HG02840 (cell line): ENCODE measurements around the gene STUM.
"Not testable (repeated sequence)": the region's sequence is repeated elsewhere in the genome, so short reads cannot be mapped to it uniquely, and the experiment has no call there.

Experiments
- ATAC-seq: cut with Tn5 transposase; IDR thresholded peaks from one replicate; pipeline ENCODE4 v1.9.1; 2021; ENCODE audit warnings: mild to moderate bottlenecking, moderate library complexity, moderate number of reproducible peaks; ENCODE audit not compliant: unreplicated experiment, low FRiP score

The STUM gene

DNA sequence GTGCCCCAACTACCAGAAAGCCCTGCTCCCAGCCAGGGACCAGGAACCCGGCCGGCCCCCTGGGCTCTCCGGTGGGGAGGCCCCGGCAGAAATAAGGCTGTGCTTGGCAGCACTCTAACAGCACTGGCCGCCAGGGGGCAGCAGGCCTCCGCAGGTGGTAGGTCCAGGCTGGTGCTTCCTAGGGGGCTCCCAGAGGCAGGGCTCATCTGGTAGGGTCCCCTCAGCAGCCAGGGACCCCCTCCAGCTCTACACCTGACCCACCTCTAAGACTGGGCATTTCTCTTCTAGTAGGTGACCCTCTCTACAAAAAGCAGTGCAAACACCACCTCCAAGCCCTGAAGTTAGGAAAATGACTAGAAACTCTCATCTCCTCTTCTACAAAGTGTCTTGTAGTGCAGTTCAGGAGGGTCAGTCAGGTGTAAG is 85.6 kb downstream of the STUM start:
- no peak for ATAC-seq

DNA sequence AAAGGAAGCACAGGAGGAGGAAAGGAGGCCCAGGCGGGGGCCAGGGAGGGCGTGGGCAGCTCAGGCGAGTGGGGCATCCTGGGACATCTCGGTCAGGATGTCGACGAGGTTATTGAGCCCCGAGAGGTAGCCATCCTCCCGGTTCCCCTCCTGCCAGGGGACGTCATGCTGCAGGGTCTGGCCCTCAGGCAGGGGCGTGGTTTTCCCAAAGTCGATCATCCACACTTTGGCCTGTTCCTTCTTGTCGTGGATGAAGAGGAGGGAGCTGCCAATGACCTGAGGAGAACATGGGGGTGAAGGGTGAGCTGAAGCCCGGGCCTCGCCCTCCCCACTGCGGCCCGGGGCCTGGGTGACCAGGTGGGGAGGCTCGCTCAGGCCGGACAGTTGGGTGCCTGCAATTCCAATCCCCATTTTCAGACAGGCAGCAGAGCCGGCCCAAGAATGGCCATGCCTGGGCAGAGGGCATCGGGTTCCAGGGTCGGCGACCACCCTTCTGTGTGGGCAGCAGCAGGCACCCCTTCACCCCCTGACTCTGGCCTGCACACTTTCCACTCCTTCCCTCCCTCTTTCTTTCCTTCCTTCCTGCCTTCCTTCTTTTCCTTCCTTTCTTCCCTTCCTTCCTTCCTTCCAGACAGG is 86.2 kb downstream of the STUM start:
- ATAC-seq = no peak

DNA sequence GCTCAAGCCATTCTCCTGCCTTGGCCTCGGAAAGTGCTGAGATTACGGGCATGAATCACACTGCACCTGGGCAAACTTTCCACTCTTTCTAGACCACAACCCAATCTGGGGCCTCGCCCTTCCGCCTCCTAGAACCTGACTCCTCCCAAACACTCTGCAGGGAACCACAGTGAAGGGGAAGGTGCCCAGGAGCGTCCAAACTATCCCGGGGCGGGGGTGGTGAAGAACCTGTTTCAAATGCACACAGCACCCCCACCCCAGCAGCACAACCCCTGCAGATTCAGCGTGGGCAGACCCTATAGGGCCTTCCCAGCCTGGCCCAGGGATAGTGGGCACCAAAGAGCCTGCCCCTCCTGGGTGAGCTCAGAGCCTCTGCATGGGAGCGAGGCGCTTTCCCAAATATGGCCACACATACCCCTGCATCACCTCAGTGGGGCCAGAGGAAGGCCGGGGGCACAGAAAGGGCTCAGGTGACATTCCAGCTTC is 86.9 kb downstream of the STUM start:
- ATAC-seq = no peak

DNA sequence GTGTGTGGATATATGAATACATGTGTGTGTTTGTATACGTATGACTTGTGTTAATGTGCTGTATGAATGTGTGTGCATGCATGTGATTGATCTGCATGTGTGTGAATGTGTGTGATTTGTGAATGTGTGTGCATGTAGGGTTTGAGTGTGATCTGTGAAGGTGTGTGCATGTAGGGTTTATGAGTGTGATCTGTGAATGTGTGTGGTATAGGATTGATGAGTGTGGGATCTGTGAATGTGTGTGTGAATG is 88.2 kb downstream of the STUM start:
- ATAC-seq = no peak

DNA sequence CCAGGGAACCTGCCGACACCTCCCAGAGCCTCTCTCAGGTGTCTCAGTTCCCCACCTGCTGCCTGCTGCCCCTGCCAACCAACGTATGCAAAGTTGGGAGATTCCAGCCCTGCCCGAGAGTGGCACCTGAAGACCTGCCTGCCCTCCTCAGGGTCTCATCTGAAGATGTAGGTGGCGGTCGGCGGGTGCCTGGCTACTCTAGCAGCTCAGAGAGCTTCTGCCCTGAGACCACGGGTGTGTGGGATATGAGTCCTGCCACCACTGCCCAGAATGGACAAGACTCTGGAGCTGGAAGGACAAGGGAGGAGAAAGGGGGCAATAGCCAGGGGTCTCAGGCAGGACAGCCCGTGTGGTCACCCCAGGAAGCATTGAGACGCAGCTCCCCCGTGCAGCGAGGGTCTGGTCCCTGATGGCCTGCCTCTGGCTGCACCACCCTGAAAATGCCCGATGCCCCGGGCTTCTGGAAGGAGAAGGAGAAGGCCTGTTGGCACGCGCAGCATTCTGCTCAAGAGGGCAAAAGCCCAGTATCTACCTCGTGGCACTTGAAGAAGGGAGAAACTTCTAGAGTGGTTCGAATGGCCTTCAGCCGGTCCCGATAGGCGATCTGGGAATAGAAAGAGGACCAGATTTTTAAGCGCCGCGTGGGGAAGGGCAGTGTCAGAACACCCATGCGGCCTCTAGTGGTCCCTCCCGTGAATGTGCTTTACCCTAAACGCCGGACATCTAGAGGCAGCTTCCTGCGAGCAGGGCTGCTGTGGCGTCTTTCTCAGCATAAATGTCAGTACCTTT is 88.8 kb downstream of the STUM start:
- ATAC-seq = no peak

DNA sequence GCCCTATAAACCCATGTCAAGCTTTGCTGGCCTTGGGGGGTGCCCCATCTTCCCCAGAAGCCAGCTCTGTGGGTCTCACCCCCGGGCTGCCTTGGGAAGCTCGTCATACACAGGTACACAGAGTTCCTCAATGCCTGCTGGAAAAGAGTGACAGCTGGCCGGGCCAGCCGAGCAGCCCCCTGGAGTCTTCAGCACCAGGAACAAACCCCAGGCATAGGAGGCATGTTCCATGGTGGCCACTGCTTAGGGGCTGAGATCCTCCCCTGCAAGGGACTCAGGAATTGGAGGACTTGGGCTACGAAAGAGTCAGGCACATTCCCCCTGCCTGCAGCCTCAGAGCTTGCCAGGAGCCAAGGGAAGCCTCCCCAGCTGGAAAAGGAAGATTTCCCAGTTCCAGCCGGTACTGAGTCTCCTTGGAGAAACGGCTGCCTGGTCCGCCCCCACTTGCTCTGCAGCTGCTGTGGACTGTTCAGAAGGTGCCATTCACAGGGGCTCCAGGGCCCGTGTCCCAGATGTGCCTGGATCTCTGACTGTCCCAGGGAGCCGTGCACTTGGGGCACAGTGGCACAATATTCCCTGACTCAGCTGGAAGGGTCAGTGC is 89.5 kb downstream of the STUM start:
- ATAC-seq = no peak

DNA sequence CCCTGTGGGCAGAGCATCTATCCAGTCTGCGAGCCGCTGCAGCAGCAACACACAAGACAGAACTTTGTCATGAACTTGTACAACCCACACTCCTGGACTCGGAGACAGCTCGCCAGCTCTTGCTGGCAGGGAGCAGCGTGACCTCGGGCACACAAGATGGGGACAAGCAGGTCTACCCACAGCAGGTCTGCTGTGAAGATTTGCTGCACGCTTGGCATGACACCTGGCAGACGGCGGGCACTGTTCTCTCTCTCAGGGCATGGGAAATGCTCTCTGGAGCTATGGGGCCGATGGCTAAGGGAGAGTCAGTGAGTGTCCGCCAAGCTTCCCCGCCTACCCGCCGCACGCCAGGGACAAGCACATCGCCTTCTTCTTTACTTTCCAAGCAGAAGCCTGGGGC is 90.0 kb downstream of the STUM start:
- ATAC-seq = no peak

DNA sequence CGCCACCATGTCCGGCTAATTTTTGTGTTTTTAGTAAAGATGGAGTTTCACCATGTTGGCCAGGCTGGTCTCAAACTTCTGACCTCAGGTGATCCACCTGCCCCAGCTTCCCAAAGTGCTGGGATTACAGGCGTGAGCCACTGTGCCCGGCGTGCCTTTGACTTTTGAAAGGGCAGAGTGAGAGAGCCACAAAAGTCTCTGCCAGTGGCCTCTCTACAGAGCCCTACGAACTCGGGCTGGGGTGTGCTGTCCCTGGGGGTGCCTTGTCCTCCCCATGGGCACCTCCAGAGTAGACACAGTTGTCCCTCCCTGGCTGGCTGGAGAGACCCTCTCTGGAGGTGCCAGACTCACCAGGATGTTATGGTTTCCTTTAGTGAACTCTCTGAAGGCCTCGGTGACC is 90.6 kb downstream of the STUM start:
- not testable (repeated sequence) for ATAC-seq

DNA sequence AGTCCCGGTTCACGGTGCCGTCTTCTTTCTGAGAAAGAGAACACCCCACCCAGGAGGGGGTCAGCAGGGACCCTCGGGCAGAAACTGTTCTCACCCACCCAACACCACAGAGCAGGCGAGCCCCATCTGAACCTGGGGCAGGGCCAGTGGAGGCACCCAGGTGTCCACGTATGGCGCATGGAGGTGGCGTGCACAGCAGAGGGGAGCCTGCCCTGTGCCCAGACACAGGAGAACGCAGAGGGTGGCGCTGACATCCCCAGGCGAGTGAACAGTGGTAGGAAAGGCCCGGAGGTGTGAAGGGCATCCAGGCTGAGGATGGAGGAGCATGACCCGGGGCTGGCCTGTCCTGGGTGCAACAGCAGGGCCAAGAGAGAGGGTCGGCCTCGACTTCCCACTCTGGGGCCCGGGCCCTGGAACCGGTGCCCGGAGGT is 91.1 kb downstream of the STUM start:
- no peak for ATAC-seq

DNA sequence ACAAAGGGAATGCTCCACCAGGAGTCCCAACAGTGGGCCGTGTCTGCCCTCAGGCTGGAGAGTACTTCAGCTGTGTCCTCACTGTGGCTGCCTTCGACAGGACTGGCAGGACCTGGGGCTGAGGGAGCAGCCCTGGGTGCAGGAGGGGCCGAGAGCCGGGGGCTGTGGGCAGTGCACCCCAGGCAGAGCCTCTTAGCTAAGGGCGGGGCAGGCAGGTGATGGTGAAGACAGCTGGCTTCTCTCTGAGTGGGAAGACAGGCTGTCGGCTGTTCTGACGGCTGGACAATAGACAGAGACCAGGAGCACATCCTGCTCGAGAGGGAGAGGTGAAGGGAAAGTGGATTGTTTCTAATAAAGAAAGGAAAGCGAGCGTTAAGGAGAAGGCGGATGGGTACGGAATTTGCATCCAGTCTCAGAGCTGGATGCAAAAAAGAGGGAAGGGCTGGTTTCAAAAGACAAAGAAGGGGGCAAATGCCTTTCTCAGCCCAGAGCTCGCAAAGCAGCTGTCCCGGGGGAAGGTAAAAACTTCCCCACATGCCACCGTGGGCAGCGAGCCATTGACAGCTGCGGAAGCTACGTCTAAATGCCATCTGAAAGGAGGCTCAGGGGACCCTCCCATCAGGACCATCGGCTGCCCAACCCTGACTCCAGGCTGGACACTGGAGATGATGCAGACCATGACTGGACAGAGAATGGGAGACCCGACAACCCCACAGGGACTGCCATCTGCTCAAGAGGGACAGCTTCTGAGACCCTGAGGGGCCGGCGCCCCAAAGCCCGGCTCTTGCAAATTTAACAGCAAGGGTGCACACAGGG is 92.0 kb downstream of the STUM start:
- no peak for ATAC-seq

DNA sequence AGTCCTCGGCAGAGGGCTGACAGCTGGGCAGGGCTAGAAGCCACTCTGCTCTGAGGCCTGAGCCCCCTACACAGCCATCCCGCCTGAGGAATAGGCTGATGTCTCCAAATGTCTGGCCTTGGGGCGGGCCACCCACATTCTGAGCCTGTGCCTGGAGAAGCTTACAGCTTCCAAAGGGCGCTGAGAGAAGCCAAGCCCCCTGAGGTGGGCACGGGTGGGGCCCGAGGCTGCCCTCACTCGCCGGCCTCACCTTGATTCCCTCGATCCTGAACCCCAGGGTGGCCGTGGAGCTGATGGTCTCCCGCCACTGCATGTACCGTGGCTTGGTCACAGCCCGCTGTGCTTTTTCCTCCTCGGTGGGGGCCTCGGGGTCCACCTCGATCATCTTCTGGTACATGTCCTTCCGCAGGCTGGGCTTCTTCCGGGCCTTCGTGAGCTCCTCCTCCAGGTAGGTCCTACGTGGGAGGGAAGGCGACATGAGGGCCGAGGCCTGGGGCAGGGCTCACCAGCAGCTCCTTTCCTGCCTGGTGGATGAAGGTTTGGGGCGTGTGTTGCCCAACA is 93.2 kb downstream of the STUM start:
- no peak for ATAC-seq

DNA sequence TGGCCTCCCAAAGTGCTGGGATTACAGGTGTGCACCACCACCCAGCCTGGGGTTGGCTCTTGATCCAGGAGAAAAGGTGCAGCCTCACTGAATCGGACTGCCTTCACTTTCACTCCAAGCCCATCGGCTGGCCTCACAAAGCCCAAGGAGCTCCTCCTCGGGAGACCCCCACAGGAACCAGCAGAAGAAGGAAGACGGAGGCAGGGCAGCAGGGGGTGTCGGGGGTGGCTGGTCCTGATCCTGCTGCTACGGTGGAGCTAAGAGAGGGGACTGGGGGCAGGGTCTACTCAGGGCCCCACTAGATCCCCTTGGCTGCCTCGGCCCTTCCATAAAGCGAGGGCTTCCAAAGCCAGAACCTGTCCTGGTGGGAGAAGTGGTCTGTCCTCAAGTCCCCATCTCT is 93.9 kb downstream of the STUM start:
- ATAC-seq = no peak

DNA sequence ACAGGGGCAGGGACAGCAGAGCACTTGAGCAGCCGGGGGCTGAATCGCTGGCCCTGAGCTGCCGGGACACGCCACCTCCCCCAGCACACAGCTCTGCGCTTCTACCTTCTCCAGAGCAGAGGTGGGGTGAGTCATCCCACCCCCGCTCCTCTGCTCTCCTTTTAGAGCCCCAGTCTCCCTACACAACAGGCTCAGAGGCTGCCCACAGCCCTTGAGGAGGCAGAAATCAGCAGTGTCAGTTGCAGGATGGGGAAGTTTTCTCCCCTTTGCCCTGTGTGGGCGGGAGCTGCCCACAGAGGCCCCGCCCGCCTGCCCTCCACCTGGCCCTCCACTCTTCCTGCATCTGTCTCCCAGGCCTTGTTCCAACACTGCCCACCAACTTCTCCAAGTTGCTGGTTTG is 94.6 kb downstream of the STUM start:
- no peak for ATAC-seq

DNA sequence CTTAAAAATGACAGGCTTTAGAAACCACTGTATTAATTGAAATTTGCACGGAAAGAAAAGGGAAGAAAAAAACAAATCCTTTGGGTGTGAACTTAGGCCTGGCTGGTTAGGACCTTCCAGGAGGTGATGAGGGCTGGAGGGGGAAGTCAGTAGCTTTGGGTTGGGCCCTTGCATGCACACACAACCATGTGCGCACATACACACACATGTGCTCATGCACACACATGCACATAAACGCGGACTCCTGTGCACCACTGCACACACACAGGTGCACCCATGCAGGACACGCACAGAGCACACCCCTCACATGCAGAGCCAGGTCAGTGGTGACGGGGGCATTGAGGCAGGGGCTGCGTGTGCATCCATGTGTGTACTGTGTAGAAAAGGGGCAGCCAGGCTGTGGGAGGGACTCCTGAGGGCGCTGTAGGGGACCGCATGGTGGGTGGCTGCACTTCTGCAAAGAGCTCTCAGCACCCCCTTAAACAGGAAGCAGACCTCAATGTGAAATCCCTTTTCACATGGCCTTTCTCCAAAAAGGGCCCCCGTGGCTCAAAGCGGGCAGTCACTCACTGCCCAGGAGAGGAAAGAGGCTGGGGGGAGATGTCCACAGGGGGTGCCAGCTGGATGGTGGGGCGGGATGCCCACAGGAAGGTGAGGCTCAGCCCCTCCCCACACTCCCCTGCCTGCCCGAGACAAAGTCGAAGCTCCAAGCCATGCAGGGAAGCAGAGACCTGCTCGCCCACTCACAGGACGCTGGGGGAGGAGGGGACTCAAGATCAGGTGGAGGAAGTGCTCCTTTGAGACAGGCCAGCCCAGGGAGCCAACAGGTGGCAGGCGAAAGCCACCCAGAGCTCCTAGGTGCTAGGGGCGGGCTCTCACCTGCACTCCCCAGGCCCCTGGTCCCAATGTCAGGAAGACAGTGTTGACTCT is 95.3 kb downstream of the STUM start:
- no peak for ATAC-seq

DNA sequence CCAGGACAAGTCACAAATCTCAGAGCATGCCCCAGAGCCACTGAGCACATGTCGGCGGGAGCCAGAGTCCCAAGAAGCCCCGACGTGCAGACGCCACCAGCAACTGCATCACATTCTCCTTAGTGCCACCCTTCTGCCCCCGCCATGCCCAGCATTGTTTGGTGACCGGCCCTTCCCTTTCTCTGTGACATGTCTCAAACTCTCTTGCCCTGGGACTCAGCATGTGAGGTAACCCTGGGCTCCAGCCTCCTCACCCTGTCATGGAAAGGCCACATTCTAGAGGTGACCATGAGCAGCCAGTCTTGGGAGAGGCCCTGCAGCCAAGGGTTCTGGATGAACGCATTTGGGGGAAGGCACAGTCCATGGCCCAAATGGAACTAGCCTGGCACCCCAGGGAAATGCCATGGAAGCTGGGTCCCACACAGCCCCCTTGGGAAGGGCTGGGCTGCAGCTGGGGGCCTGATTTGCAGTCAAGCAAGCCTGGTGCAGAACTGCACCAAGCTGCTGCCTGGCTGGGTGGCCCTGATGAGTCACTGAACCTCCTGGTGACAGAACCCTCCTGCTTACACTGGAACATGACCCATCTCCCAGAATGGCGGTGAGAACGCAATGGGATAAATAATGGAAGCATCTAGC is 96.1 kb downstream of the STUM start:
- no peak for ATAC-seq

DNA sequence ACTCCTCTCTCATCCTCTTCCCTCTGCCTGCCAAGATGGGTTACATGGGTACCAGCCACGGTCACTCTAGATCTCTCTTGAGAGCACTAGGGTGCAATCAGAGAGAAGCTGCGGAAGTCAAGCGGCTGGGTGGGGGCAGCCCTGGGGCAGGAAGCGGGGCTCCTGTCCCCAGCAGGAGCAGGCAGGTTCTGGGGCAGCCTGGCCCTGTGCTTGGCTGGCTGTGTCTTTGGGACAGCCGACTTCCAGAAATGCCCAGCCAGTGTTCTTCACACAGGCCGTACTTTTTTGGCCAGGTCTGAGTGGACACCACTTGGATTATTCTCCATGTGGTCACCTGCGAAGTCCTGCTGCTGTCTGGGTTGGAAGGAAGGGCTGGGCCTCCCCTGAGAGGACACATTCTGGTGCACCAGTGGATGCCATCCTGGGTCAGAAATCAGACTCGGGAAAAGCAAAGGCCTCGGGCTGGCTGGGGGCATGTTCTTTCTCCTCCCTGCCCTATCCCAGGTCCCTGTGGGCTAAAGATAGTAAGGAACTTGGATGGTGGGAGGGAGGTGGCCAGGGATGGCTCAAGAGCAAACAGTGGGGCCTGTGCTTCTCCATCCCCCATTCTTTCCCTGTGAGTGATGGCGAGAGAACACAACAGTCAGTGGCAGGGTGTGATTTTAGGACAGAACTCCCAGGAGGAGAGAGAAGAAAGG is 96.9 kb downstream of the STUM start:
- no peak for ATAC-seq

DNA sequence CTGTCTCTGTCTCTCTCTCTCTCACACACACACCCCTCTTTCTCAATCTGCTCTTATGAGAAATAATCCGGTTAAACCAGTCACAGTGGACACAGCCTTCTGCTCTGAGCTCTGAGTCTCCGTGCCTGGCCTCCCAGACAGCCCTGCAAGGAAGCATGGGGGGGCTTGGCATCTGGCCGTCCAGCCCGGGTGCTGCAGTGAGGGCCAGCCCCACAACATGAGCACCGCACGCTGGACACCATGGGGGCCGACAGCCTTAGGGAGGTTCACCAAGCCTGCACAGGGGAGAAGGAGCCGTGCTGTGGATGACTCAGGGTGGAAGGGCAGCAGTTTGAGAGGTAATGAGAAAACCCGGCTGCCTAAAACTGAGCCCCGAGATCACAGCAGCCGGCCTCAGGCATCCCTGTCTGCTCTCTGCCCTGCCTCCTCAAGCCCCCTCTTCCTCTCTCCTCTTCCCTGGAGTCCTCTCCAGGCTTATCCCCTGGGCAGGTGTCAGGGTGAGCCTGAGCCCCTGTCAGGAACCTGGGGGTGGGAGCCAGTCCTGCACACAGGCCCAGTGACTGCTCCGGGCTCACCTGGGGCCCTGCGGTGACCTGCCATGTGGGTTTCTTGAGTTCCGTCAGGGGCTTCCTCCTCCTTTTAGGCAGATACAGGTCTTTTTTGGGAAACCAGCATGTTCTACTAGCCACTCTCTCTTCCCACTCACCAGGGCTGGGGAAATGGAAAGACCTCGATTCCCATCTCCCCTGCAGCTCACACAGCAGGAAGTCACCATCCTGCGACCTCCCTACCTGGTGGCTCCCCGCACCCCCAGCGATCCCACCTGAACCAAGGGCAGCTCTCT is 97.7 kb downstream of the STUM start:
- ATAC-seq = no peak
